ENCODE data around the gene MORC3.

DNA sequence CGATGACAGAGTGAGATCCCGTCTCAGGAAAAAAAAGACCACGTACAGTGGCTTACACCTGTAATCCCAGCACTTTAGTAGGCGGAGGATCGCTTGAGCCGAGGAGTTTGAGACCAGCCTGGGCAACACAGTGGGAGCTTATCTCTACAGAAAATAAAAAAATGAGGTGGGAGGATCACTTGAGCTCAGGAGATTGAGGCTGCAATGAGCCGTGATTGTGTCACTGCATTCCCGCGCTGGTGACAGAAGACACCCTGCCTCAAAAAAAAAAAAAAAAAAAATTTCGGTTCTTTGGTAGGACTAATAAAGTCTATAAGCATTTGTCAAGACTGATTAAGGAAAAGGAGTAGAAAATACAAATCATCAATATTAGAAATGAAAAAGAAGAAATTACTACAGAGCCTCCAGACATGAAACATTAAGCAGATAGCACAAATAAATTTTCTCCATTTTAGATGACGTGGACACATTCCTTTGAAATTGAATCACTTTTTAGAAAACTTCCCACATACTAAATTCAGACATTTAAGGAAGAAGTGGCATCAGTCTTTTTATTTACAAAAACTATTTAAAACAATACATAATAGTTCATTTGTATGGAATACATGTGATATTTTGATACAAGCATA is 30.4 kb downstream of the MORC3 start:
- TF ChIP-seq NFRKB (IDR thresholded peaks at IDR 0.05) = no peak
- TF ChIP-seq ZNF384 (IDR thresholded peaks at IDR 0.05) = no peak
- TF ChIP-seq FOXA1 (IDR thresholded peaks at IDR 0.05) = no peak
- TF ChIP-seq SUZ12 (IDR thresholded peaks at IDR 0.05) = no peak
- TF ChIP-seq ARNT (IDR thresholded peaks at IDR 0.05) = no peak
- TF ChIP-seq BHLHE40 (IDR thresholded peaks at IDR 0.05; ENCODE audit: borderline replicate concordance) = no peak
- no peak for TF ChIP-seq ELF4 (IDR thresholded peaks at IDR 0.05)
- TF ChIP-seq SP1 (IDR thresholded peaks at IDR 0.05) = no peak
- no peak for TF ChIP-seq FOXK2 (IDR thresholded peaks at IDR 0.05)
- no peak for TF ChIP-seq TARDBP (IDR thresholded peaks at IDR 0.05)
- no peak for TF ChIP-seq FOXM1 (IDR thresholded peaks at IDR 0.05; ENCODE audit: borderline replicate concordance)
- TF ChIP-seq, protein P1, sequence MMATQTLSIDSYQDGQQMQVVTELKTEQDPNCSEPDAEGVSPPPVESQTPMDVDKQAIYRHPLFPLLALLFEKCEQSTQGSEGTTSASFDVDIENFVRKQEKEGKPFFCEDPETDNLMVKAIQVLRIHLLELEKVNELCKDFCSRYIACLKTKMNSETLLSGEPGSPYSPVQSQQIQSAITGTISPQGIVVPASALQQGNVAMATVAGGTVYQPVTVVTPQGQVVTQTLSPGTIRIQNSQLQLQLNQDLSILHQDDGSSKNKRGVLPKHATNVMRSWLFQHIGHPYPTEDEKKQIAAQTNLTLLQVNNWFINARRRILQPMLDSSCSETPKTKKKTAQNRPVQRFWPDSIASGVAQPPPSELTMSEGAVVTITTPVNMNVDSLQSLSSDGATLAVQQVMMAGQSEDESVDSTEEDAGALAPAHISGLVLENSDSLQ (IDR thresholded peaks at IDR 0.05) = no peak
- no peak for TF ChIP-seq LEF1 (IDR thresholded peaks at IDR 0.05; ENCODE audit: borderline replicate concordance)
- no peak for TF ChIP-seq CTBP1 (IDR thresholded peaks at IDR 0.05; ENCODE audit: borderline replicate concordance)
